Loucy (cell line): ENCODE data around the gene ZNF597.

Experiments used
- EZH2phosphoT487 ChIP-seq: fragments of 200-600 bp; IDR thresholded peaks from 2 replicates; pipeline ENCODE4 v1.6.1; 2018; ENCODE audit warnings: antibody characterized with exemption, mild to moderate bottlenecking, moderate library complexity, borderline replicate concordance
- TF ChIP-seq, protein P1 (sequence below): fragments of 200-600 bp; sonication (generic); conservative IDR thresholded peaks from 2 replicates; pipeline ENCODE4 v1.5.1; 2014; ENCODE audit warnings: mild to moderate bottlenecking, antibody characterized with exemption, low read length

GRCh38 chr16:3461151-3461550, 17.8 kb upstream of the ZNF597 start:
- TF ChIP-seq, protein P1, sequence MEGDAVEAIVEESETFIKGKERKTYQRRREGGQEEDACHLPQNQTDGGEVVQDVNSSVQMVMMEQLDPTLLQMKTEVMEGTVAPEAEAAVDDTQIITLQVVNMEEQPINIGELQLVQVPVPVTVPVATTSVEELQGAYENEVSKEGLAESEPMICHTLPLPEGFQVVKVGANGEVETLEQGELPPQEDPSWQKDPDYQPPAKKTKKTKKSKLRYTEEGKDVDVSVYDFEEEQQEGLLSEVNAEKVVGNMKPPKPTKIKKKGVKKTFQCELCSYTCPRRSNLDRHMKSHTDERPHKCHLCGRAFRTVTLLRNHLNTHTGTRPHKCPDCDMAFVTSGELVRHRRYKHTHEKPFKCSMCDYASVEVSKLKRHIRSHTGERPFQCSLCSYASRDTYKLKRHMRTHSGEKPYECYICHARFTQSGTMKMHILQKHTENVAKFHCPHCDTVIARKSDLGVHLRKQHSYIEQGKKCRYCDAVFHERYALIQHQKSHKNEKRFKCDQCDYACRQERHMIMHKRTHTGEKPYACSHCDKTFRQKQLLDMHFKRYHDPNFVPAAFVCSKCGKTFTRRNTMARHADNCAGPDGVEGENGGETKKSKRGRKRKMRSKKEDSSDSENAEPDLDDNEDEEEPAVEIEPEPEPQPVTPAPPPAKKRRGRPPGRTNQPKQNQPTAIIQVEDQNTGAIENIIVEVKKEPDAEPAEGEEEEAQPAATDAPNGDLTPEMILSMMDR: peak; percentile 59
- no peak for TF ChIP-seq EZH2phosphoT487
